ENCODE data around the gene ROPN1B.
"Not testable (repeated sequence)": the region's sequence is repeated elsewhere in the genome, so short reads cannot be mapped to it uniquely, and the experiment has no call there.

- not testable (repeated sequence) for TF ChIP-seq CTCF, EP300, POLR2AphosphoS5, POLR2A (IDR thresholded peaks at IDR 0.05)
Measured at GRCh38 chr3:125920751-125921279, 48.2 kb upstream of the ROPN1B start.
